Stomach (tissue), 4 donors: ENCODE data around the gene PKP4.

Experiments used
- CTCF ChIP-seq, 7 experiments: fragments of 450-650 bp in 4 of 7; fragments of 200-600 bp in 3 of 7; sonication (generic) in 3 of 7; IDR thresholded peaks; one replicate each; pipeline ENCODE4 v1.5.1; 2016 to 2019; ENCODE audit warnings: antibody characterized with exemption in 7 of 7, control low read depth in 2 of 7, mild to moderate bottlenecking in 1 of 7
- EP300 ChIP-seq: sonication (generic); formaldehyde crosslinking; IDR thresholded peaks from one replicate; pipeline ENCODE4 v1.6.1; 2017; ENCODE audit warnings: antibody characterized with exemption
- POLR2A ChIP-seq, 4 donors: fragments of 450-650 bp; IDR thresholded peaks; one replicate each; pipeline ENCODE4 v1.6.1; 2016; ENCODE audit warnings: antibody characterized with exemption in 4 of 4, control low read depth in 2 of 4, mild to moderate bottlenecking in 1 of 4, moderate library complexity in 1 of 4

GRCh38 chr2:158493458-158493857 is 36.7 kb downstream of the PKP4 start:
- TF ChIP-seq CTCF (IDR thresholded peaks at IDR 0.05): no peak
- TF ChIP-seq POLR2A (IDR thresholded peaks at IDR 0.05): no peak
- no peak for TF ChIP-seq EP300
